GM12873 (cell line): Measurements from ENCODE around the gene PEX10.

ENCODE experiments used
- TF ChIP-seq, protein P1 (sequence below): IDR thresholded peaks from 2 replicates; pipeline ENCODE4 v1.5.1; 2012; ENCODE audit warnings: low read depth, mild to moderate bottlenecking, moderate library complexity, low read length, control low read depth; ENCODE audit not compliant: insufficient read depth; ENCODE audit errors: missing control alignments

Gene PEX10

DNA sequence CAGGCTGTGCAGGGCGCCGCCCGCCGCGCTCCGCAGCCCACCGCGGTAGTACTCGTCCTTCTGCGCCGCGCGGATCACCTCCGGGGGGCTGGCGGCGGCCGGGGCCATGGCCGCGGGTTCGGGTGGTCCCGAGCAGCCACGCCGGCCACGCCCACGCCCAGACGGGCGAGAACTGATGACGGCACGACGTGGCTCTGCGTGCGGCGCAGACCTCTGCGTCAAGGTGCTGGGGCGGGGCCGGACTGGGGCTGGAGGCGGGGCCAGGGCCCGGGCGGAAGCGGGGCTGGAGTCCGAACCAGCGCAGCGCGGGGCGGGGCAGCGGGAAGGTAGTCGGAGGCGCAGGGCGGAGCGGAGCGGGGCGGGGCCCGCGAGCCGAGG lies at the start of gene PEX10:
Gene PEX10, minus strand, starts transcription at position 170 of the 378 bp plus-strand sequence. Its CDS starts 62 bp downstream, at position 108.
- TF ChIP-seq, protein P1, sequence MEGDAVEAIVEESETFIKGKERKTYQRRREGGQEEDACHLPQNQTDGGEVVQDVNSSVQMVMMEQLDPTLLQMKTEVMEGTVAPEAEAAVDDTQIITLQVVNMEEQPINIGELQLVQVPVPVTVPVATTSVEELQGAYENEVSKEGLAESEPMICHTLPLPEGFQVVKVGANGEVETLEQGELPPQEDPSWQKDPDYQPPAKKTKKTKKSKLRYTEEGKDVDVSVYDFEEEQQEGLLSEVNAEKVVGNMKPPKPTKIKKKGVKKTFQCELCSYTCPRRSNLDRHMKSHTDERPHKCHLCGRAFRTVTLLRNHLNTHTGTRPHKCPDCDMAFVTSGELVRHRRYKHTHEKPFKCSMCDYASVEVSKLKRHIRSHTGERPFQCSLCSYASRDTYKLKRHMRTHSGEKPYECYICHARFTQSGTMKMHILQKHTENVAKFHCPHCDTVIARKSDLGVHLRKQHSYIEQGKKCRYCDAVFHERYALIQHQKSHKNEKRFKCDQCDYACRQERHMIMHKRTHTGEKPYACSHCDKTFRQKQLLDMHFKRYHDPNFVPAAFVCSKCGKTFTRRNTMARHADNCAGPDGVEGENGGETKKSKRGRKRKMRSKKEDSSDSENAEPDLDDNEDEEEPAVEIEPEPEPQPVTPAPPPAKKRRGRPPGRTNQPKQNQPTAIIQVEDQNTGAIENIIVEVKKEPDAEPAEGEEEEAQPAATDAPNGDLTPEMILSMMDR = no peak

DNA sequence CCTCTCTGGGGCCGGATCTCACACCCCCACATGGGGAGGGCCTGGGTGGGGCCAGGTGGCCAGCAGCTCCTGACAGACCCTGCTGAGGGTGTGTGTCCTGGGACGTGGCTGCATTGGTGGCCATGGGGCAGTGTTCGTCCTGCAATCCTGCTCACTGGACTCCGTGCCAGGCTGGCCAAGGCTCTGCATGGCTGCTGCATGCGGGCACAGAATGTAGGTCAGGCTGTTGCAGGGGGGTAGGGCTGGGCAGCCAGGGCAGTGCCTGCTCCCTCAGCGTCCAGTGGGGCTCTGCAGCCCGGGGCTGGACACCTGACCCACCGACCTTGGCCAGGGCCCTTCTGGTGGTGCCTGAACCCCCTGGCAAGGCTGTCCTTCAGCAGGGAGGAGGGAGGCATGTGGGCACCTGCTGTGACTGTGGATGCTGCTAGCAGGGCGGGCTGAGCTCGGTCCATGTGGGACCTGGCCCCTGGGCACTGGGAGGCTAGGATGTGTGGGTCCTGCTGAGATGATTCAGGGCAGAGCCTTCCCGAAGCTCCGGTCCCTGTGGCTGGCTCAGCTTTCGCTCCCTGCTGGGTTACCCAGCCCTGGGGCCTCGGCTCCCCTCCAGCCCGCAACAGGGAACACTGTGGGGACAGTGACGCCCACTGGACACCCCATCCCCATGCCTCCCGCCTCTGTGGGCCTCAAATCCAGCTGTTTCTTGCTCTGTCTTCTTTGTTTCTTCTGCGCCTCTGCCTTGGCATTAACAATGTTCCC lies 48.8 kb upstream of the PEX10 start:
- TF ChIP-seq, protein P1 = no peak

GRCh38 chr1:2460203-2460602 lies 47.8 kb upstream of the PEX10 start:
- TF ChIP-seq, protein P1 = no peak

DNA sequence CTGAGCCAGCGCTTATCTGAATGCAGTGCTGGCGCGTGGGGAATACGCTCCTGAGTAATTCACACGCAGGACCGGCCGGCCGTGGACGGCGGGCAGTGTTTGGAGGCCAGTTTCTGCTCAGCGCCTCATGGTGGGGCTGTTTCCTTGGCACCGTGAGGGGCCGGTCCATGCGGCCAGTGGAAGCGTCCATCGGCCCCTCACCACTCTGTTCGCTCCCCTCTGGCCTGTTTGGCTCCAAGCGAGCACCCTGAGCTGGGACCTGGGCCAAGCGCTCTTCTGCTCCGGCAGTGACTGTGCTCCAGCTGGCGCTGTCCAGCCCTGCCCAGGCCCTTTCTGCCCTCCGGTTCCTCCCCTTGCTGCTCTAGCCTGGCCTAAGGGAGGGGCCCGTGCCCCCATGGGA lies 47.4 kb upstream of the PEX10 start:
- TF ChIP-seq, protein P1 = no peak

- TF ChIP-seq, protein P1 = no peak
These were observed 46.3 kb upstream of the PEX10 start for GRCh38 chr1:2458687-2459086.

GRCh38 chr1:2457444-2457843 lies 45.1 kb upstream of the PEX10 start:
- TF ChIP-seq, protein P1 = no peak

DNA sequence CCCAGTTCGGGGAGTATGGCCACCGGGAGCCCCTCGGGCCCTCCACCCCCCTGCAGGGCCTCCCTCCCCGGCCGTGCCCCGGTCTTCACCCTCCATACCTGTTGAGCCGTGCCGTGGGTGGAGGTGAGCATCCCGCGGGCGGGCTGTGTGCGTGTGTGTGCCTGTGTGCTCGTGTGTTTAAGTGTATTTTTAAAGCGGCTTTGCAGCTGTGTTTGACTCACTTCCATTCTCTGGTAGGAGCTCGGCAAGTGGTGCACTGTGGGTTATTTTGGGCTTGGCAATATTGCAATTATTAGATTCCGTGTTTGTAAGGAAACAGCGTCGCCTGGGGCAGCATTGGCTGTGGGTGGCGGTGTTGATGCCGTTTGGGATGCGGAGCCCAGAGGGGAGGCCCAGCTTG lies 43.4 kb upstream of the PEX10 start:
- TF ChIP-seq, protein P1 = no peak
